ENCODE data around the gene SEPTIN11. TPM values are rescaled to one million over a fixed set of nuclear protein-coding genes. Genes with fewer than 3 reads are reported as not detected.

SEPTIN11 gene
- total and polyA plus RNA-seq, 4 donors, result 108 to 175 (median 152) TPM

DNA sequence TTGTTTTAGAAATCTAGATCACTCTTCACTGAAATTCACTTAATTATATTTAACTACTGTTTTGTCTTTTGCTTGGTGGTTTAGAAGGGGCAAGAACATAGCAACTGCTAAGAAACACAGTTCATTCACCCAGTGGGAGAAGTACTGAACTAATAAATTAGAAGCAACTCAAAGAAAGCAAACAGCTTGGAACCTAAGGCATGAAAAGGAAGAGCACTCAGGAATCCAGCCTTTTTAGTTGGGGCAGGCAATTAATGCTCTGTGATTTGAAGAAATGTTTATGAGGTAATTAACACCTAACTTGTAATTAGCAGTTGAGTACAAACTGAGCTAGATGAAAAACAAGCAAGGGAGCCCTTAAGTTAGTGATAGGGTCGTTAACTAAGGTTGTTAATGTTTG is 22.8 kb downstream of the SEPTIN11 start:
- Histone ChIP-seq H3K9me3 (ENCODE audit: control insufficient read depth, insufficient read depth, low read length) (no peaks in the 10 kb centered on the region), H3K4me3 (ENCODE audit: low read depth, low read length) (no peak overlapping the region), H3K27me3 (ENCODE audit: control insufficient read depth, insufficient read depth, low read length) (no peaks in the 10 kb centered on the region), H3K4me1 (ENCODE audit: control insufficient read depth, insufficient read depth, low read length) (peaks cover 6% of the 10 kb centered on the region), H3K27ac (ENCODE audit: low read depth, low read length) (no peak overlapping the region), H3K36me3 (ENCODE audit: control insufficient read depth, insufficient read depth, low read length) (no peaks in the 10 kb centered on the region)
- peak in 2 of 6 donors; percentile 50 to 79 for DNase-seq (ENCODE audit: low read depth in 4 of 6, low spot score in 6 of 6)
- WGBS (ENCODE audit: insufficient coverage), result no CpG with 5 or more reads among the region's 1 CpG

DNA sequence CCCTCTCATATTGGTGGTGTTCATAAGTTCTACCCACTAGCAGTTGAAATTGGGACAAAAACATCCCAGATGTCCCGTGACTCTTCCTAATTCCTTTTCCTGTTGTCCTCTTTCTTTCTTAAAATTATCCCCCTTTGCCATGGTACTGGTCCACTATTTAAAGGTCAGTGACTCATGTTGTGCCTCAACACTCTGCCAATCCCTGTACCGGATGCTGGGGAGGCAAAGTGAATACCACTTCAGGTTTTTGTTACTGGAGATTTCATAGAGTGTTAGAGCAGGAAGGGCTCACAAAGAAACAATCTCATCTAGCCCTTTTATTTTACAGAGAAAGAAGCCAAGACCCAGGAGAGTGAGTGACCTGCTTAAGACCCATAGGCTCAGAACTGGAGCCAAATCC is 24.6 kb downstream of the SEPTIN11 start:
- 75% methylated on average over 1 of the region's 2 CpGs for WGBS (ENCODE audit: insufficient coverage)
- Histone ChIP-seq H3K36me3 (ENCODE audit: control insufficient read depth, insufficient read depth, low read length) (no peaks in the 10 kb centered on the region), H3K9me3 (ENCODE audit: control insufficient read depth, insufficient read depth, low read length) (no peaks in the 10 kb centered on the region), H3K4me3 (ENCODE audit: low read depth, low read length) (no peak overlapping the region), H3K4me1 (ENCODE audit: control insufficient read depth, insufficient read depth, low read length) (peaks cover 6% of the 10 kb centered on the region), H3K27me3 (ENCODE audit: control insufficient read depth, insufficient read depth, low read length) (no peaks in the 10 kb centered on the region), H3K27ac (ENCODE audit: low read depth, low read length) (no peak overlapping the region)
- DNase-seq (ENCODE audit: low read depth in 4 of 6, low spot score in 6 of 6), result no peak

DNA sequence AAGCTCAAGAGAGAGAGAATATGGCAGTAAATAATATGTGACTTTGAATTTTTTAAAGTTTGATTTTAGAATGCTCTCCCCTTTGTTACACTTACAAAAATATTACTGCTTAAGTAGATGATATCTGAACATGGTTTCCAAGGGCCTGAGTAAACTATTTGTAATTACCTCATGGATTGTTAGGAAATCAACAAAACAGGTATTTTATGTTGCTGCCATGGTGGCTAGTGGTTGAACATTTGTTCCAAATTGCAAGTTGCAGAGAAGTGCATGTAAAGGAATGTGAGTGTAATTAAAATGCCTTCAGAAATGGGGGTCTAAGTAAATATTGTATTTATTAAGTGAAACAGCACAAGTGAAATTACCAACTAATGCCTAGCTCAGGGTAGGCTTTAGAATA is 27.6 kb downstream of the SEPTIN11 start:
- Histone ChIP-seq H3K4me3 (ENCODE audit: low read depth, low read length) (no peak overlapping the region), H3K9me3 (ENCODE audit: control insufficient read depth, insufficient read depth, low read length) (no peaks in the 10 kb centered on the region), H3K27me3 (ENCODE audit: control insufficient read depth, insufficient read depth, low read length) (no peaks in the 10 kb centered on the region), H3K4me1 (ENCODE audit: control insufficient read depth, insufficient read depth, low read length) (peaks cover 7% of the 10 kb centered on the region), H3K36me3 (ENCODE audit: control insufficient read depth, insufficient read depth, low read length) (no peaks in the 10 kb centered on the region), H3K27ac (ENCODE audit: low read depth, low read length) (no peak overlapping the region)
- DNase-seq (ENCODE audit: low read depth in 4 of 6, low spot score in 6 of 6), result no peak

DNA sequence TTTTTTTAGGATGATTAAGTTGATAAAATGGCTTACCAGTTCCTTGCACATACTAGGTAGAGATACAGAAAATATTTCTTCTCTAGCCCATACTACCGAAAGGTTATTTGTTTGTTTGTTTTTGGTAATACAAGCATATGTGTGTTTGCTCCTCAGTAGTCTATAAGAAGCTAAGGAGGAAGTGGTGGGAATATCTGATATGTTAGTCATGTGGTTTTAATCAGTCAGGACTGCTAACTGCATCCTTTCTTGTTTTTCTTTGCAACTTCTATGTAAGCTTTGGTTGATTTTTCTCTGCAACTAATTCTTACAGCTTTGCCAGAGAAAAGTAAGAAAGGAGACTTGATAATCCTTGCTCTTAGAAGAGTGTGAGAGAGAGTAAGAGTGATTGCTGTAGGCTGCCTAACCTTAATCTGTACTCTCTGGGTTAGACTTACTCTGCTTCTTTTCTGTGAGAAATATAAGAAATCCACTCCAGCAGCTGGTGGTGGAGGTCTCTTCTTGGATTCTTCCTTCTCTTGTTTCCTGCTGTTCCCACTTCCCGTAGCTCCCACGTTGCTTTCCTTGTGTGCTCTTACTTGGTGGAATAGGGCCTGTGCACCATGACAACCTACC is 28.3 kb downstream of the SEPTIN11 start:
- Histone ChIP-seq H3K36me3 (ENCODE audit: control insufficient read depth, insufficient read depth, low read length) (no peaks in the 10 kb centered on the region), H3K4me1 (ENCODE audit: control insufficient read depth, insufficient read depth, low read length) (peaks cover 10% of the 10 kb centered on the region), H3K27me3 (ENCODE audit: control insufficient read depth, insufficient read depth, low read length) (no peaks in the 10 kb centered on the region), H3K4me3 (ENCODE audit: low read depth, low read length) (no peak overlapping the region), H3K27ac (ENCODE audit: low read depth, low read length) (no peak overlapping the region), H3K9me3 (ENCODE audit: control insufficient read depth, insufficient read depth, low read length) (no peaks in the 10 kb centered on the region)
- WGBS (ENCODE audit: insufficient coverage), result no CpG with 5 or more reads among the region's 3 CpGs
- no peak for DNase-seq (ENCODE audit: low read depth in 4 of 6, low spot score in 6 of 6)

DNA sequence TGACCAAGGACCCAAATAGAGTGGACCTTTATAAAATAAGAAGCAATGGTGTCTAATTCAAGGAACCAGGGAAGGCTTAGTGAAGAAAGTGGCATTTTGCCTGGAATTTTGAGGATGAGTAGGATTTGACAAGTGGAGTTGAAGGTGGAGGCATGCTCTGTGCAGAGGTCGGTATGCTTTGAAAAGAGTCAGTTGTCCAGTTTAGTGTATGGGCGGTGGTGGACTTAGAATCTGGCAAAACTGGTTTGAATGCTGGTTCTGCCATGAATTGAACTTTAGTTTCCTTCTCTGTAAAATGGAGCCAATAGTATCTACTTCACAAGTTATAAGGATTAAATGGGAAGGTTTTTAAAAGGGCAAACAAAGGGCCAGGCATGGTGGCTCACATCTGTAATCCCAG is 29.7 kb downstream of the SEPTIN11 start:
- WGBS (ENCODE audit: insufficient coverage), result 100% methylated on average over 1 of the region's 2 CpGs
- Histone ChIP-seq H3K27me3 (ENCODE audit: control insufficient read depth, insufficient read depth, low read length) (no peaks in the 10 kb centered on the region), H3K4me3 (ENCODE audit: low read depth, low read length) (no peak overlapping the region), H3K27ac (ENCODE audit: low read depth, low read length) (no peak overlapping the region), H3K4me1 (ENCODE audit: control insufficient read depth, insufficient read depth, low read length) (peaks cover 4% of the 10 kb centered on the region), H3K36me3 (ENCODE audit: control insufficient read depth, insufficient read depth, low read length) (no peaks in the 10 kb centered on the region), H3K9me3 (ENCODE audit: control insufficient read depth, insufficient read depth, low read length) (no peaks in the 10 kb centered on the region)
- no peak for DNase-seq (ENCODE audit: low read depth in 4 of 6, low spot score in 6 of 6)

DNA sequence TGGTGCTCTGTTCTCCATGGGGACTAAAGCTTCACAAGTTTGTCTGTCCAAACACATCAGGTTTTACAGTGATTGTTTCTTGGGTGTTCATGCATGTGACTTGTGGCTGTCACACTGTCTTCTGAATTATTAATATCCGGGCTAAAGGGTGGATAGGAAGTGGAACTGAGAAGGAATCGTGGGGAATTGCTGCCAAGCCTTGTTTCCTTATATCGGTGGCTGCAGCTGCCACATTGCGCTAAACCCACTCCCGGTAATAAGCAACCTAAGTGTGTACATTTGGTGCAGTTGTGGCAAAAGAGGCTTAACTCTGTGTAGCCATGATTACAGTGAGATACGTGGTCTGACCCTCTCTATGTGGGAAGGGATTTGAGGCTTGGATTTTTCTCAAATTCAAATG is 30.7 kb downstream of the SEPTIN11 start:
- DNase-seq (ENCODE audit: low read depth in 4 of 6, low spot score in 6 of 6), result peak in 1 of 6 donors; percentile 7
- no peak overlapping the region for H3K27ac ChIP-seq (ENCODE audit: low read depth, low read length)
- H3K9me3 ChIP-seq (ENCODE audit: control insufficient read depth, insufficient read depth, low read length), result no peaks in the 10 kb centered on the region
- H3K4me3 ChIP-seq (ENCODE audit: low read depth, low read length), result no peak overlapping the region
- H3K36me3 ChIP-seq (ENCODE audit: control insufficient read depth, insufficient read depth, low read length), result no peaks in the 10 kb centered on the region
- 52% methylated on average over 3 of the region's 6 CpGs for WGBS (ENCODE audit: insufficient coverage)
- peaks cover 4% of the 10 kb centered on the region for H3K4me1 ChIP-seq (ENCODE audit: control insufficient read depth, insufficient read depth, low read length)
- no peaks in the 10 kb centered on the region for H3K27me3 ChIP-seq (ENCODE audit: control insufficient read depth, insufficient read depth, low read length)

DNA sequence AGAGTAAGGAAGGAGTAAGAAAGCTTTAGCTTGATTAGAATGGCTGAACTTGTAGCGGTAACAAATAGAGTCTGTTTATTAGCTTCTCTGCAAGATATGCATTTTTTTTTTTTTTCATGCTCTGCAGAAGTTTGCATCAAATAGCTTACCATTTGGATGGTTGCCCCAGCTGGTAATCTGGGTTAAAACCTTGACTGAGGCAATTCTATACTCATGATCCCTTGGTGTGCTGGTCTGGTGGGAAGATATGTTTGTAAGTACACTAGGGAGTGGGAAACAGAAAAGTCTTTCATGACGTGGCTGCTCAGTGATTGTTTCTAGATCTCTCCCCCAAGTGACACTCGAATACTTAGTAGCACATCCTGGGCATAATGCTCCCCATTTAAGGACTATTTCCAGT is 32.1 kb downstream of the SEPTIN11 start:
- Histone ChIP-seq H3K4me1 (ENCODE audit: control insufficient read depth, insufficient read depth, low read length) (peaks cover 11% of the 10 kb centered on the region), H3K4me3 (ENCODE audit: low read depth, low read length) (no peak overlapping the region), H3K9me3 (ENCODE audit: control insufficient read depth, insufficient read depth, low read length) (no peaks in the 10 kb centered on the region), H3K36me3 (ENCODE audit: control insufficient read depth, insufficient read depth, low read length) (no peaks in the 10 kb centered on the region), H3K27ac (ENCODE audit: low read depth, low read length) (peak overlapping the region; percentile 10), H3K27me3 (ENCODE audit: control insufficient read depth, insufficient read depth, low read length) (no peaks in the 10 kb centered on the region)
- 85% methylated on average over 2 of the region's 3 CpGs for WGBS (ENCODE audit: insufficient coverage)
- DNase-seq (ENCODE audit: low read depth in 4 of 6, low spot score in 6 of 6), result no peak

DNA sequence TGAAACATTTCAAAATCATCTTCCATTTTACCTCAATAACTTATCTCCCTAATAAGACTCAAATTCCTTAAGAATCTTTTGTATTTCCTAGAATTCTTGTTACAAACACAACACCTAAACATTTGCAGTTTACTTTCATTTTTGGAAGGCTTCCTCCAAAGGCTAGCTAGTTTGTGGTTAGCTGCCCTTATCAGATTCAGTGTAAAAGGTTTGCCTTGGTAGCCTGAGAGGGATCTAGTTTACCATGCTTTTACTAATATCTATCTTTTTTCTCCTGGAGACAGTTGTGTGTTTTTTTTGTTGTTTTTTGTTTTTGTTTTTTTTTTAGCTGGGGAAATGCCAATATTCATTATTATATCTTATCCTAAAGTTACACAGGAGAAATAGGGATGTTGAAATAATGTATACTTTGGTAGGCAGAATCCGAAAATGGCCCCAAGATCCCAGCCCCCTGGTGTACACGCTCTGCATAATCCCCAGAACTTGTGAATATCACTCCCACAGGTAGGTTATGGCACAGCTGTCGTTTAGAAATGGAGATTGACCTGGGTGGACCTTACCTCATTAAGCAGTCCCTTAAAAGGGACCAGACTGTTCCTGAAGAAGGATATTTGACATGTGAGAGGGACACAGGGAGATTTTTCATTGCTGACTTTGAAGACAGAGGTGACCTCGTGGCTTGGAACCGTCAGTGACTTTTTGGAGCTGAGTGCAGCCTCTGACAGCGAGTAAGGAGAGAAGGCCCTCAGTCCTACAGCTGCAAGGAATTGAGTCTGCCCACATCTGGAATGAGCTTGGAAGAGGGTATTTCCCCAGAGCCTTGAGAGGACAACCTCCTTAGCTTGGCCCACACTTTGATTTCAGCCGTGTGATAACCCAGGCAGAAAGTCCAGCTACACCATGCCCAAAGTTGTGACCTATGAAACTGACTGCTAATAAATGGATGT is 33.4 kb downstream of the SEPTIN11 start:
- Histone ChIP-seq H3K4me3 (ENCODE audit: low read depth, low read length) (no peak overlapping the region), H3K27ac (ENCODE audit: low read depth, low read length) (no peak overlapping the region), H3K36me3 (ENCODE audit: control insufficient read depth, insufficient read depth, low read length) (no peaks in the 10 kb centered on the region), H3K27me3 (ENCODE audit: control insufficient read depth, insufficient read depth, low read length) (no peaks in the 10 kb centered on the region), H3K4me1 (ENCODE audit: control insufficient read depth, insufficient read depth, low read length) (peaks cover 11% of the 10 kb centered on the region), H3K9me3 (ENCODE audit: control insufficient read depth, insufficient read depth, low read length) (no peaks in the 10 kb centered on the region)
- WGBS (ENCODE audit: insufficient coverage), result 100% methylated on average over 3 of the region's 7 CpGs
- no peak for DNase-seq (ENCODE audit: low read depth in 4 of 6, low spot score in 6 of 6)

DNA sequence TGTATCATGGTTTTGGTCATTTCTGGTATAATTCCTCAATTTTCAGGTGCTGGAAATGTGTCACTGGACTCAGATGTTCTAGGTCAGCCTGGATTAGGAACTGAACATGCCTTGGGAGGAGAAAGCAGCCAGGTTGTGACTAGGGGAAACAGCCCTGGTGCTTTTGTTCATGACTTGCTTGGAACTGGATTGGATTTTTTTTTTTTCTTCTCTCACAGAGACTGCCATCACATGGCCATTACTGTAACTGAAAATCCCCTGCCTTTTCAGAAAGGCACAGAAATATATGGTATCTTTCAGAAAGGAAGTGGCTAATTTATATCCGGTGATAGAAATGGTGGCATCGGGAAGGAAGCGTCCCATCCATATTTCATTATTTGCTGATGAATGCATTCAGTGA is 34.6 kb downstream of the SEPTIN11 start:
- Histone ChIP-seq H3K4me1 (ENCODE audit: control insufficient read depth, insufficient read depth, low read length) (peaks cover 11% of the 10 kb centered on the region), H3K9me3 (ENCODE audit: control insufficient read depth, insufficient read depth, low read length) (no peaks in the 10 kb centered on the region), H3K4me3 (ENCODE audit: low read depth, low read length) (no peak overlapping the region), H3K27me3 (ENCODE audit: control insufficient read depth, insufficient read depth, low read length) (no peaks in the 10 kb centered on the region), H3K27ac (ENCODE audit: low read depth, low read length) (peak overlapping the region; percentile 78), H3K36me3 (ENCODE audit: control insufficient read depth, insufficient read depth, low read length) (no peaks in the 10 kb centered on the region)
- WGBS (ENCODE audit: insufficient coverage), result no CpG with 5 or more reads among the region's 3 CpGs
- peak in 2 of 6 donors; percentile 38 to 46 for DNase-seq (ENCODE audit: low read depth in 4 of 6, low spot score in 6 of 6)

DNA sequence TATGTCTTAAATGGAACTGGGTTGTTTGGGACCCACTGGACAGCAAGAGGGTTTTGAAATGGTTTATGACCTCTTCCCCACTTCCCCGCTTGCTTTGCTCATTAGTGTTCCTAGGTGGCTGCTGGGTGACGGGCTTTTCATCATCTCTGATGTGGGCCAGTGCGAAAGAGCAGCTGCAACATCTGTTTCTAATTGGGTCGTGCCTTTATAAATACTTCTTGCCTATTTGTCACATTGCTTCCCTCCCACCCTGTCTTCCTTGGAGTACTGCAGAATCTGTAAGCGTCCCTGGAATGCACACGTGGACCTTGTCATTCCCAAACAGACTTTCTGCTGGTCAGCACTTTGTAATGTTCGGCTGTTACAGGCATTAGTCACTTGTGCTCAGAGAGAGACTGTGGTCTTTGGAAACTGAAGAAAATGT is 35.2 kb downstream of the SEPTIN11 start:
- Histone ChIP-seq H3K27ac (ENCODE audit: low read depth, low read length) (peak overlapping the region; percentile 78), H3K4me1 (ENCODE audit: control insufficient read depth, insufficient read depth, low read length) (peaks cover 11% of the 10 kb centered on the region)
- peak in 2 of 6 donors; percentile 54 to 83 for DNase-seq (ENCODE audit: low read depth in 4 of 6, low spot score in 6 of 6)

More for the DNA sequence above, 35.2 kb downstream of the SEPTIN11 start:
- H3K36me3 ChIP-seq (ENCODE audit: control insufficient read depth, insufficient read depth, low read length), result no peaks in the 10 kb centered on the region
- H3K9me3 ChIP-seq (ENCODE audit: control insufficient read depth, insufficient read depth, low read length), result no peaks in the 10 kb centered on the region
- WGBS (ENCODE audit: insufficient coverage), result 15% methylated on average over 7 of the region's 7 CpGs
- H3K27me3 ChIP-seq (ENCODE audit: control insufficient read depth, insufficient read depth, low read length), result no peaks in the 10 kb centered on the region
- no peak overlapping the region for H3K4me3 ChIP-seq (ENCODE audit: low read depth, low read length)
